ENCODE measurements around the gene PSMD7.

The PSMD7 gene

GRCh38 chr16:74253161-74253938 is 43.3 kb upstream of the PSMD7 start:
- TF ChIP-seq CREB1 (IDR thresholded peaks at IDR 0.05; ENCODE audit: low read depth) (no peak), RAD21 (IDR thresholded peaks at IDR 0.05; ENCODE audit: low read depth) (no peak), TAF1 (IDR thresholded peaks at IDR 0.05; ENCODE audit: low read depth) (no peak)

GRCh38 chr16:74257061-74257460 is 39.6 kb upstream of the PSMD7 start:
- TF ChIP-seq YY1 (IDR thresholded peaks at IDR 0.05; ENCODE audit: low read depth) (no peak), EP300 (IDR thresholded peaks at IDR 0.05; ENCODE audit: borderline replicate concordance) (no peak), CREB1 (IDR thresholded peaks at IDR 0.05; ENCODE audit: low read depth) (no peak), USF1 (IDR thresholded peaks at IDR 0.05) (no peak), ZBTB7A (IDR thresholded peaks at IDR 0.05; ENCODE audit: low read depth) (no peak), RAD21 (IDR thresholded peaks at IDR 0.05; ENCODE audit: low read depth) (no peak), REST (IDR thresholded peaks at IDR 0.05; ENCODE audit: low read depth) (no peak), TCF12 (IDR thresholded peaks at IDR 0.05; ENCODE audit: low read depth) (no peak), EGR1 (IDR thresholded peaks at IDR 0.05) (no peak), FOXM1 (IDR thresholded peaks at IDR 0.05; ENCODE audit: borderline replicate concordance, low read depth) (no peak), TAF1 (IDR thresholded peaks at IDR 0.05; ENCODE audit: low read depth) (no peak), CEBPB (IDR thresholded peaks at IDR 0.05) (no peak), MAX (IDR thresholded peaks at IDR 0.05) (no peak), NFIC (IDR thresholded peaks at IDR 0.05) (no peak), TEAD4 (IDR thresholded peaks at IDR 0.05) (no peak)

- TF ChIP-seq EGR1 (IDR thresholded peaks at IDR 0.05): no peak
- TF ChIP-seq MAX (IDR thresholded peaks at IDR 0.05): no peak
Observed at GRCh38 chr16:74261068-74261467, 35.5 kb upstream of the PSMD7 start.

- TF ChIP-seq YY1 (IDR thresholded peaks at IDR 0.05; ENCODE audit: low read depth): no peak
Observed at GRCh38 chr16:74264811-74265210, 31.8 kb upstream of the PSMD7 start.

- no peak for TF ChIP-seq FOXM1 (IDR thresholded peaks at IDR 0.05; ENCODE audit: borderline replicate concordance, low read depth)
- TF ChIP-seq EGR1 (IDR thresholded peaks at IDR 0.05): no peak
- TF ChIP-seq YY1 (IDR thresholded peaks at IDR 0.05; ENCODE audit: low read depth): no peak
- no peak for TF ChIP-seq EP300 (IDR thresholded peaks at IDR 0.05; ENCODE audit: borderline replicate concordance)
- no peak for TF ChIP-seq RAD21 (IDR thresholded peaks at IDR 0.05; ENCODE audit: low read depth)
- no peak for TF ChIP-seq CREB1 (IDR thresholded peaks at IDR 0.05; ENCODE audit: low read depth)
- TF ChIP-seq TEAD4 (IDR thresholded peaks at IDR 0.05): no peak
- TF ChIP-seq CEBPB (IDR thresholded peaks at IDR 0.05): no peak
- TF ChIP-seq ZBTB7A (IDR thresholded peaks at IDR 0.05; ENCODE audit: low read depth): no peak
- no peak for TF ChIP-seq MAX (IDR thresholded peaks at IDR 0.05)
- no peak for TF ChIP-seq TAF1 (IDR thresholded peaks at IDR 0.05; ENCODE audit: low read depth)
- no peak for TF ChIP-seq REST (IDR thresholded peaks at IDR 0.05; ENCODE audit: low read depth)
- TF ChIP-seq TCF12 (IDR thresholded peaks at IDR 0.05; ENCODE audit: low read depth): no peak
- no peak for TF ChIP-seq USF1 (IDR thresholded peaks at IDR 0.05)
- TF ChIP-seq NFIC (IDR thresholded peaks at IDR 0.05): no peak
Observed at GRCh38 chr16:74268372-74268782, 28.2 kb upstream of the PSMD7 start.

GRCh38 chr16:74271872-74272271 is 24.7 kb upstream of the PSMD7 start:
- TF ChIP-seq TEAD4 (IDR thresholded peaks at IDR 0.05) (no peak), RAD21 (IDR thresholded peaks at IDR 0.05; ENCODE audit: low read depth) (no peak), TCF12 (IDR thresholded peaks at IDR 0.05; ENCODE audit: low read depth) (no peak), NFIC (IDR thresholded peaks at IDR 0.05) (no peak), MAX (IDR thresholded peaks at IDR 0.05) (no peak), TAF1 (IDR thresholded peaks at IDR 0.05; ENCODE audit: low read depth) (no peak), EP300 (IDR thresholded peaks at IDR 0.05; ENCODE audit: borderline replicate concordance) (no peak), CREB1 (IDR thresholded peaks at IDR 0.05; ENCODE audit: low read depth) (no peak), CEBPB (IDR thresholded peaks at IDR 0.05) (no peak), EGR1 (IDR thresholded peaks at IDR 0.05) (no peak), ZBTB7A (IDR thresholded peaks at IDR 0.05; ENCODE audit: low read depth) (no peak), USF1 (IDR thresholded peaks at IDR 0.05) (no peak), REST (IDR thresholded peaks at IDR 0.05; ENCODE audit: low read depth) (no peak), YY1 (IDR thresholded peaks at IDR 0.05; ENCODE audit: low read depth) (no peak), FOXM1 (IDR thresholded peaks at IDR 0.05; ENCODE audit: borderline replicate concordance, low read depth) (no peak)

Measured in Ishikawa (cell line).